Ishikawa (cell line): ENCODE measurements around the gene PCDHGA9.
A peak's percentile ranks its signal among the peaks of the same experiment; 100 is the strongest.
"Not testable (repeated sequence)": the region's sequence is repeated elsewhere in the genome, so short reads cannot be mapped to it uniquely, and the experiment has no call there.

Source experiments
- CEBPB ChIP-seq: IDR thresholded peaks from 2 replicates; pipeline ENCODE4 v1.6.1; 2012
- CREB1 ChIP-seq: IDR thresholded peaks from 2 replicates; pipeline ENCODE4 v1.6.1; 2012; ENCODE audit warnings: low read depth
- EGR1 ChIP-seq: IDR thresholded peaks from 2 replicates; pipeline ENCODE4 v1.6.1; 2012
- EP300 ChIP-seq: IDR thresholded peaks from 2 replicates; pipeline ENCODE4 v1.6.1; 2012; ENCODE audit warnings: borderline replicate concordance
- FOXM1 ChIP-seq: IDR thresholded peaks from 2 replicates; pipeline ENCODE4 v1.6.1; 2012; ENCODE audit warnings: low read depth, borderline replicate concordance
- NFIC ChIP-seq: IDR thresholded peaks from 2 replicates; pipeline ENCODE4 v1.6.1; 2012
- RAD21 ChIP-seq: IDR thresholded peaks from 2 replicates; pipeline ENCODE4 v1.6.1; 2012; ENCODE audit warnings: low read depth
- TAF1 ChIP-seq: IDR thresholded peaks from 2 replicates; pipeline ENCODE4 v1.6.1; 2012; ENCODE audit warnings: low read depth, mild to moderate bottlenecking
- TCF12 ChIP-seq: IDR thresholded peaks from 2 replicates; pipeline ENCODE4 v1.6.1; 2012; ENCODE audit warnings: low read depth
- TEAD4 ChIP-seq: IDR thresholded peaks from 2 replicates; pipeline ENCODE4 v1.6.1; 2012
- YY1 ChIP-seq: IDR thresholded peaks from 2 replicates; pipeline ENCODE4 v1.6.1; 2012; ENCODE audit warnings: low read depth
- ZBTB7A ChIP-seq: IDR thresholded peaks from 2 replicates; pipeline ENCODE4 v1.6.1; 2012; ENCODE audit warnings: low read depth
- TF ChIP-seq, protein P1 (sequence below): IDR thresholded peaks from 2 replicates; pipeline ENCODE4 v1.6.1; 2012; ENCODE audit warnings: low read depth, mild to moderate bottlenecking
- TF ChIP-seq, protein P2 (sequence below): IDR thresholded peaks from 2 replicates; pipeline ENCODE4 v1.6.1; 2012
- TF ChIP-seq, protein P3 (sequence below): IDR thresholded peaks from 2 replicates; pipeline ENCODE4 v1.6.1; 2012

Gene PCDHGA9

DNA sequence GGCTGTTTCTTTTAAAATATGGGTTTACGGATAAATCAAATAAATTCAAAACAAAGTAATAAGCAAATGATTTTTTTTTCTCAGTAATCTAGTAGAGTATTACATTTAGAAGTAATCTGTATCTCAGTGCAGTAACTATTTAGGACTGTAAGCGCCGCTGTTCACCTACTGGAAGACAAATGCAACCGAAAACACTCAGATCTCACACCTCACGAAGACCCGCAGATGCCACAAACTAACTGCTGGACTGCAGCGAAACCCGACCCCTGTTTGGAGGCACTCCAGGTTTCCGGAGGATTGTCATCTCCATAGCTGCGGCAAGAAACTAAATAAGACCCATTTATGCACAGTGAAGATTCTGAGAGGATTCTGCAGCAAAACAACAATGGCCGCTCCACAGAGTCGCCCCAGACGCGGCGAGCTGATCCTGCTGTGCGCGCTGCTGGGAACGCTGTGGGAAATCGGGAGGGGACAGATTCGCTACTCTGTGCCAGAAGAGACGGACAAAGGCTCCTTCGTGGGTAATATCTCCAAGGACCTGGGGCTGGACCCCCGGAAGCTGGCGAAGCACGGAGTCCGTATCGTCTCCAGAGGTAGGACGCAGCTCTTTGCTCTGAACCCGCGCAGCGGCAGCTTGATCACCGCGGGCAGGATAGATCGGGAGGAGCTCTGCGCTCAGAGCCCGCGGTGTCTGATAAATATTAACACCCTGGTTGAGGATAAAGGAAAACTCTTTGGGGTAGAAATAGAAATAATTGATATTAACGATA, 10.0 kb upstream of the PCDHGA9 start, which contains the start of gene PCDHGA8:
PCDHGA8 (plus strand) TSS at position 205 of the 770 bp plus-strand sequence; CDS start at position 386, 181 bp downstream.
- TF ChIP-seq, protein P1, sequence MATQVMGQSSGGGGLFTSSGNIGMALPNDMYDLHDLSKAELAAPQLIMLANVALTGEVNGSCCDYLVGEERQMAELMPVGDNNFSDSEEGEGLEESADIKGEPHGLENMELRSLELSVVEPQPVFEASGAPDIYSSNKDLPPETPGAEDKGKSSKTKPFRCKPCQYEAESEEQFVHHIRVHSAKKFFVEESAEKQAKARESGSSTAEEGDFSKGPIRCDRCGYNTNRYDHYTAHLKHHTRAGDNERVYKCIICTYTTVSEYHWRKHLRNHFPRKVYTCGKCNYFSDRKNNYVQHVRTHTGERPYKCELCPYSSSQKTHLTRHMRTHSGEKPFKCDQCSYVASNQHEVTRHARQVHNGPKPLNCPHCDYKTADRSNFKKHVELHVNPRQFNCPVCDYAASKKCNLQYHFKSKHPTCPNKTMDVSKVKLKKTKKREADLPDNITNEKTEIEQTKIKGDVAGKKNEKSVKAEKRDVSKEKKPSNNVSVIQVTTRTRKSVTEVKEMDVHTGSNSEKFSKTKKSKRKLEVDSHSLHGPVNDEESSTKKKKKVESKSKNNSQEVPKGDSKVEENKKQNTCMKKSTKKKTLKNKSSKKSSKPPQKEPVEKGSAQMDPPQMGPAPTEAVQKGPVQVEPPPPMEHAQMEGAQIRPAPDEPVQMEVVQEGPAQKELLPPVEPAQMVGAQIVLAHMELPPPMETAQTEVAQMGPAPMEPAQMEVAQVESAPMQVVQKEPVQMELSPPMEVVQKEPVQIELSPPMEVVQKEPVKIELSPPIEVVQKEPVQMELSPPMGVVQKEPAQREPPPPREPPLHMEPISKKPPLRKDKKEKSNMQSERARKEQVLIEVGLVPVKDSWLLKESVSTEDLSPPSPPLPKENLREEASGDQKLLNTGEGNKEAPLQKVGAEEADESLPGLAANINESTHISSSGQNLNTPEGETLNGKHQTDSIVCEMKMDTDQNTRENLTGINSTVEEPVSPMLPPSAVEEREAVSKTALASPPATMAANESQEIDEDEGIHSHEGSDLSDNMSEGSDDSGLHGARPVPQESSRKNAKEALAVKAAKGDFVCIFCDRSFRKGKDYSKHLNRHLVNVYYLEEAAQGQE, result no peak
- TF ChIP-seq ZBTB7A (no peak), YY1 (no peak), TAF1 (no peak), RAD21 (peak; percentile 21; the same call in 1 of the 2 replicates), TCF12 (no peak), CREB1 (no peak), FOXM1 (no peak)
- TF ChIP-seq, protein P2, sequence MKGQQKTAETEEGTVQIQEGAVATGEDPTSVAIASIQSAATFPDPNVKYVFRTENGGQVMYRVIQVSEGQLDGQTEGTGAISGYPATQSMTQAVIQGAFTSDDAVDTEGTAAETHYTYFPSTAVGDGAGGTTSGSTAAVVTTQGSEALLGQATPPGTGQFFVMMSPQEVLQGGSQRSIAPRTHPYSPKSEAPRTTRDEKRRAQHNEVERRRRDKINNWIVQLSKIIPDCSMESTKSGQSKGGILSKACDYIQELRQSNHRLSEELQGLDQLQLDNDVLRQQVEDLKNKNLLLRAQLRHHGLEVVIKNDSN, result no peak
- TF ChIP-seq, protein P3, sequence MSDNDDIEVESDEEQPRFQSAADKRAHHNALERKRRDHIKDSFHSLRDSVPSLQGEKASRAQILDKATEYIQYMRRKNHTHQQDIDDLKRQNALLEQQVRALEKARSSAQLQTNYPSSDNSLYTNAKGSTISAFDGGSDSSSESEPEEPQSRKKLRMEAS, result 0 out of 2 replicates have a peak, but pooled peaks have one; percentile 24

DNA sequence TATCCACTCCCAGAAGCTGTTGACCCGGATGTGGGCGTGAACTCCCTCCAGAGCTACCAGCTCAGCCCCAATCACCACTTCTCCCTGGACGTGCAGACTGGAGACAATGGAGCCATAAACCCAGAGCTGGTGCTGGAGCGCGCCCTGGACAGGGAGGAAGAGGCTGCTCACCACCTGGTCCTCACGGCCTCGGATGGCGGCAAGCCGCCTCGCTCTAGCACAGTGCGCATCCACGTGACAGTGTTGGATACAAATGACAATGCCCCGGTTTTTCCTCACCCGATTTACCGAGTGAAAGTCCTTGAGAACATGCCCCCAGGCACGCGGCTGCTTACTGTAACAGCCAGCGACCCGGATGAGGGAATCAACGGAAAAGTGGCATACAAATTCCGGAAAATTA, 9.3 kb upstream of the PCDHGA9 start:
- TF ChIP-seq TAF1 (no peak), EGR1 (no peak), RAD21 (no peak), CREB1 (no peak), ZBTB7A (no peak), TCF12 (no peak), FOXM1 (no peak), CEBPB (no peak)
- TF ChIP-seq, protein P1, result no peak
- TF ChIP-seq, protein P3, result no peak

DNA sequence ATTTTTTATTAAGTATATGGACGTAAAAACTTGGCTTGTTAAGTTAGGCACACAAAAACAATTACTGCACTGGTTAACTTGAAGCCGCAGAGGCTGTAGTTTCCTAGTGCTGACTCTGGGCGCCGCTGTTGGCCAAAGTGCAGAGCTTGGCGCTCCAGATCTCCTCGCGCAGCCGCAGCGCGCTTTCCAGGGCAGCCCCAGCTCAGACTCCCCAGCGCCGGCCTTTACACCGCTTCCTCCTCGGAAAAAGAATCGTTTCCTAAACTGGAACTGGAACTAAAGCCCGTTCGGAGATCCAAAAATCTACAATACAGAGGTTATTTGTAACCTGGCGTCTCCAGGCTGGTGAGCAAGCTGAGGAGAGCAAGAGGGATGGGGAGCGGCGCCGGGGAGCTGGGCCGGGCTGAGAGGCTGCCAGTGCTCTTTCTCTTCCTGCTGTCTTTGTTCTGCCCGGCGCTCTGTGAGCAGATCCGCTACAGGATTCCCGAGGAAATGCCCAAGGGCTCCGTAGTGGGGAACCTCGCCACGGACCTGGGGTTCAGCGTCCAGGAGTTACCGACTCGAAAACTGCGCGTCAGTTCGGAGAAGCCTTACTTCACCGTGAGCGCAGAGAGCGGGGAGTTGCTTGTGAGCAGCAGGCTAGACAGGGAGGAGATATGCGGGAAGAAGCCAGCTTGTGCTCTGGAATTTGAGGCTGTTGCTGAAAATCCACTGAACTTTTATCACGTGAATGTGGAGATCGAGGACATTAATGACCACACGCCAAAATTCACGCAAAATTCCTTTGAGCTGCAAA, 4.6 kb upstream of the PCDHGA9 start, which contains the start of gene PCDHGB5:
PCDHGB5 (plus strand) TSS at position 192 of the 796 bp plus-strand sequence; CDS start at position 373, 181 bp downstream.
- not testable (repeated sequence) for TF ChIP-seq CEBPB, ZBTB7A, TEAD4

DNA sequence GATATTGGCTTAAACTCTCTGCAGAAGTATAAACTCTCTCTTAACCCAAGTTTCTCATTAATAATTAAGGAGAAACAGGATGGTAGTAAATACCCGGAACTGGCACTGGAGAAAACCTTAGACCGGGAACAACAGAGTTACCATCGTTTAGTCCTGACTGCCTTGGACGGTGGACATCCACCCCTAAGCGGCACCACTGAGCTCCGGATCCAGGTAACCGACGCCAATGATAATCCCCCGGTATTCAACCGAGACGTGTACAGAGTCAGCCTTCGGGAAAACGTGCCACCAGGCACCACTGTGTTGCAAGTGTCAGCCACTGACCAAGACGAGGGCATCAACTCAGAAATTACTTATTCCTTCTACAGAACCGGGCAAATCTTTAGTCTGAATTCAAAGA, 4.0 kb upstream of the PCDHGA9 start:
- TF ChIP-seq NFIC (no peak), EP300 (no peak), TCF12 (no peak)

DNA sequence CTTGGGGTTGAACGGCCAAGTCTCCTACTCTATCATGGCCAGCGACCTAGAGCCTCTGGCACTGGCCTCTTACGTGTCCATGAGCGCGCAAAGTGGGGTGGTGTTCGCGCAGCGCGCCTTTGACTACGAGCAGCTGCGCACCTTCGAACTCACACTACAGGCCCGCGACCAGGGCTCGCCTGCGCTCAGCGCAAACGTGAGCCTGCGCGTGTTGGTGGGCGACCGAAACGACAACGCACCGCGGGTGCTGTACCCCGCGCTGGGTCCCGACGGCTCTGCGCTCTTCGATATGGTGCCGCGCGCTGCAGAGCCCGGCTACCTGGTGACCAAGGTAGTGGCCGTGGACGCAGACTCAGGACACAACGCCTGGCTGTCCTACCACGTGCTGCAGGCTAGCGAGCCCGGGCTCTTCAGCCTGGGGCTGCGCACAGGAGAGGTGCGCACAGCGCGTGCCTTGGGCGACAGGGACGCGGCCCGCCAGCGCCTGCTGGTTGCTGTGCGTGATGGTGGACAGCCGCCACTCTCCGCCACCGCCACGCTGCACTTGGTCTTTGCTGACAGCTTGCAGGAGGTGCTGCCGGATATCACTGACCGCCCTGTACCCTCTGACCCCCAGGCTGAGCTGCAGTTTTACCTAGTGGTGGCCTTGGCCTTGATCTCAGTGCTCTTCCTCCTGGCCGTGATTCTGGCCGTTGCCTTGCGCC, 2.9 kb upstream of the PCDHGA9 start:
- TF ChIP-seq ZBTB7A, result no peak
- no peak for TF ChIP-seq FOXM1
- no peak for TF ChIP-seq TCF12
- TF ChIP-seq, protein P2, result no peak
- TF ChIP-seq, protein P3, result no peak
- TF ChIP-seq EP300, result no peak

DNA sequence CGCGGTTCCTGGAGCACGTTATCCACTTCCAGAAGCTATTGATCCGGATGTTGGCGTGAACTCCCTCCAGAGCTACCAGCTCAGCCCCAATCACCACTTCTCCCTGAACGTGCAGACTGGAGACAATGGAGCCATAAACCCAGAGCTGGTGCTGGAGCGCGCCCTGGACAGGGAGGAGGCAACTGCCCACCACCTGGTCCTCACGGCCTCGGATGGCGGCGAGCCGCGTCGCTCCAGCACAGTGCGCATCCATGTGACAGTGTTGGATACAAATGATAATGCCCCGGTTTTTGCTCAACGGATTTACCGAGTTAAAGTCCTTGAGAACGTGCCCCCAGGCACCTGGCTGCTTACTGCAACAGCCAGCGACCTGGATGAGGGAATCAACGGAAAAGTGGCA, 809 bp downstream of the PCDHGA9 start:
- TF ChIP-seq TCF12, result no peak
- TF ChIP-seq FOXM1, result no peak
- TF ChIP-seq, protein P3, result no peak
- TF ChIP-seq YY1, result no peak
- TF ChIP-seq TAF1, result no peak
- TF ChIP-seq CEBPB, result no peak
- TF ChIP-seq, protein P1, result no peak
- TF ChIP-seq, protein P2, result no peak
- no peak for TF ChIP-seq EP300
